Gastroesophageal sphincter (tissue), 3 donors: ENCODE data around the gene RPS21.

Source experiments
- CTCF ChIP-seq, 4 experiments: fragments of 200-600 bp in 2 of 4; fragments of 450-650 bp in 2 of 4; sonication (generic) in 1 of 4; IDR thresholded peaks; one replicate each; pipeline ENCODE4 v1.5.1; 2017 to 2019; ENCODE audit warnings: antibody characterized with exemption in 4 of 4, mild to moderate bottlenecking in 2 of 4, moderate library complexity in 2 of 4
- EP300 ChIP-seq: sonication (generic); formaldehyde crosslinking; IDR thresholded peaks from one replicate; pipeline ENCODE4 v1.6.1; 2017; ENCODE audit warnings: antibody characterized with exemption, mild to moderate bottlenecking
- POLR2A ChIP-seq, 2 donors: fragments of 450-650 bp; IDR thresholded peaks; one replicate each; pipeline ENCODE4 v1.6.1; 2017; ENCODE audit warnings: antibody characterized with exemption in 2 of 2, mild to moderate bottlenecking in 2 of 2, moderate library complexity in 1 of 2
- POLR2AphosphoS5 ChIP-seq: sonication (generic); formaldehyde crosslinking; IDR thresholded peaks from one replicate; pipeline ENCODE4 v1.6.1; 2017; ENCODE audit warnings: antibody characterized with exemption

- TF ChIP-seq CTCF (IDR thresholded peaks at IDR 0.05) = no peak
- no peak for TF ChIP-seq EP300
- TF ChIP-seq POLR2A (IDR thresholded peaks at IDR 0.05) = no peak
- no peak for TF ChIP-seq POLR2AphosphoS5
These were observed 5.9 kb downstream of the RPS21 start for GRCh38 chr20:62392621-62393334.
